HepG2 (cell line): Measurements from ENCODE around the gene BACH2. TPM values are rescaled to one million over a fixed set of nuclear protein-coding genes. Genes with fewer than 3 reads are reported as not detected.
A peak's percentile ranks its signal among the peaks of the same experiment; 100 is the strongest.

Experiments
- ATAC-seq: fragments of 200-7000 bp; cut with Tn5 transposase; 3 replicates; pipeline ENCODE4 v1.9.1; 2020; ENCODE audit warnings: mild to moderate bottlenecking, moderate library complexity
- Bru-seq: library from RNA; stranded (reverse); fragments of 400-500 nt; gene quantifications from one replicate; lab custom pipeline; 2021; lab: Mats Ljungman, UMichigan
- BruChase-seq, 2 experiments: library from RNA; stranded (reverse); fragments of 400-500 nt; gene quantifications; one replicate each; lab custom pipeline; 2021; lab: Mats Ljungman, UMichigan
- BruUV-seq: library from RNA; stranded (reverse); fragments of 400-500 nt; replicated peaks from 2 replicates; lab custom pipeline; 2021; lab: Mats Ljungman, UMichigan
- CTCF ChIA-PET: fragments of 300-600 bp; formaldehyde crosslinking; extraction: SDS; loops from one replicate; lab custom pipeline; 2021; ENCODE audit warnings: low total read pairs, inconsistent platforms, low intra/inter-chr PET ratio; lab: Yijun Ruan, JAX
- POLR2A ChIA-PET: fragments of 350-600 bp; sonication (Branson Sonifier 250); formaldehyde crosslinking; loops from one replicate; lab custom pipeline; 2020; ENCODE audit warnings: antibody characterized with exemption, inconsistent platforms; lab: Yijun Ruan, JAX
- DNase-seq: peaks from one replicate; pipeline ENCODE4 v3.0.0-alpha.2; 2015; ENCODE audit warnings: low spot score
- FAIRE-seq: peaks from 3 replicates; lab custom pipeline; 2011; peaks lifted over from hg19 to GRCh38; lab: Jason Lieb, UNC
- H2AFZ ChIP-seq: one replicate; pipeline ENCODE4 v1.6.1; 2011; ENCODE audit warnings: low read length, inconsistent platforms
- H3K27ac ChIP-seq: fragments of 300-600 bp; 3 replicates; pipeline ENCODE4 v1.8.0; 2011; ENCODE audit warnings: mixed run types, mild to moderate bottlenecking, mixed read lengths, low read length, inconsistent platforms; ENCODE audit not compliant: insufficient read depth; ENCODE audit errors: extremely low read length
- H3K27me3 ChIP-seq, 2 experiments: fragments of 200-600 bp in 1 of 2; 2 replicates in 1 of 2; 3 replicates in 1 of 2; pipeline versions ENCODE4 v1.6.0 to v1.8.0; 2011; ENCODE audit warnings: low read length in 2 of 2, mild to moderate bottlenecking in 2 of 2, moderate library complexity in 2 of 2, inconsistent platforms in 1 of 2; ENCODE audit not compliant: insufficient read depth in 2 of 2, control insufficient read depth in 1 of 2
- H3K36me3 ChIP-seq, 2 experiments: fragments of 200-600 bp in 1 of 2; replicated peaks in 1 of 2; 2 replicates in 1 of 2; 3 replicates in 1 of 2; pipeline versions ENCODE4 v1.5.1 to v1.8.0; 2011; ENCODE audit warnings: low read length in 2 of 2, inconsistent platforms in 1 of 2; ENCODE audit not compliant: insufficient read depth in 2 of 2, control insufficient read depth in 1 of 2
- H3K4me1 ChIP-seq: 2 replicates; pipeline ENCODE4 v1.5.1; 2012; ENCODE audit warnings: low read length, inconsistent platforms; ENCODE audit not compliant: insufficient read depth
- H3K4me2 ChIP-seq: 2 replicates; pipeline ENCODE4 v1.6.0; 2011; ENCODE audit warnings: low read depth, low read length, inconsistent platforms
- H3K4me3 ChIP-seq, 3 experiments: fragments of 200-600 bp in 1 of 3; sonication (generic), shearing (Covaris generic) in 1 of 3; replicated peaks in 1 of 3; 2 replicates each; pipeline ENCODE4 v1.5.1; 2011 to 2016; ENCODE audit warnings: low read length in 3 of 3, inconsistent platforms in 2 of 3, low read depth in 2 of 3, mild to moderate bottlenecking in 2 of 3, control low read depth in 1 of 3, mixed read lengths in 1 of 3; ENCODE audit not compliant: insufficient read depth in 1 of 3
- H3K79me2 ChIP-seq: one replicate; pipeline ENCODE4 v1.6.1; 2011; ENCODE audit warnings: low read length, inconsistent platforms; ENCODE audit not compliant: insufficient read depth
- H3K9ac ChIP-seq: 2 replicates; pipeline ENCODE4 v1.6.0; 2011; ENCODE audit warnings: mild to moderate bottlenecking, low read depth, low read length, inconsistent platforms; ENCODE audit not compliant: insufficient read depth
- H3K9me3 ChIP-seq: 2 replicates; pipeline ENCODE4 v1.5.1; 2012; ENCODE audit warnings: mild to moderate bottlenecking, low read length
- H4K20me1 ChIP-seq: 2 replicates; pipeline ENCODE4 v1.6.0; 2011; ENCODE audit warnings: inconsistent platforms, mild to moderate bottlenecking, low read length, moderate library complexity; ENCODE audit not compliant: insufficient read depth
- CREB1 ChIP-seq, 2 experiments: fragments of 450-650 bp in 1 of 2; IDR thresholded peaks; 2 replicates each; pipeline ENCODE4 v1.6.1; 2016 to 2017; ENCODE audit warnings: control low read depth in 1 of 2, mild to moderate bottlenecking in 1 of 2, missing compliant biosample characterization in 1 of 2, missing genetic modification characterization in 1 of 2
- FOXA3 ChIP-seq: IDR thresholded peaks from 2 replicates; pipeline ENCODE4 v1.6.1; 2016; ENCODE audit warnings: missing genetic modification reagents, missing compliant biosample characterization
- GABPB1 ChIP-seq: IDR thresholded peaks from 2 replicates; pipeline ENCODE4 v1.6.1; 2016; ENCODE audit warnings: mild to moderate bottlenecking, missing genetic modification reagents, moderate library complexity, missing compliant biosample characterization
- HNRNPLL ChIP-seq: fragments of 200-400 bp; formaldehyde crosslinking; IDR thresholded peaks from 2 replicates; pipeline ENCODE4 v1.6.1; 2017; ENCODE audit warnings: mild to moderate bottlenecking, low read depth, low read length; ENCODE audit not compliant: poor library complexity, severe bottlenecking
- HOXA3 ChIP-seq: sonication (generic); formaldehyde crosslinking; IDR thresholded peaks from 2 replicates; pipeline ENCODE4 v1.5.0; 2020; ENCODE audit warnings: missing genetic modification reagents
- PHF8 ChIP-seq: sonication (generic); formaldehyde crosslinking; IDR thresholded peaks from 2 replicates; pipeline ENCODE4 v1.5.0; 2020; ENCODE audit warnings: missing genetic modification reagents
- ZNF282 ChIP-seq: fragments of 450-650 bp; IDR thresholded peaks from 2 replicates; pipeline ENCODE4 v1.6.1; 2018; ENCODE audit not compliant: partially characterized antibody
- ZNF777 ChIP-seq: sonication (generic); formaldehyde crosslinking; IDR thresholded peaks from 2 replicates; pipeline ENCODE4 v1.4.0; 2020; ENCODE audit warnings: missing genetic modification reagents
- ZSCAN12 ChIP-seq: sonication (generic); formaldehyde crosslinking; IDR thresholded peaks from 2 replicates; pipeline ENCODE4 v1.9.0; 2021; ENCODE audit warnings: mild to moderate bottlenecking, missing genetic modification reagents
- WGBS: methylation state at CpG from one replicate; pipeline ENCODE4 v1.1.6; 2017; ENCODE audit warnings: low lambda C conversion rate; 5-methylcytosine and 5-hydroxymethylcytosine counted together
- in situ Hi-C: cut with HindIII; loops from 2 replicates; pipeline ENCODE4 v1.10.0; 2017; ENCODE audit warnings: low pct_unique_long_range_greater_than_20kb; ENCODE audit not compliant: extremely low pct_ligation_motif_present
- intact Hi-C: fragments of 100-400 bp; cut with micrococcal nuclease; formaldehyde crosslinking; loops from one replicate; pipeline ENCODE4 v1.10.0; 2022; ENCODE audit not compliant: unreplicated experiment
- long read RNA-seq, 2 experiments: library from RNA in 1 of 2; library from polyadenylated mRNA in 1 of 2; stranded (forward) in 1 of 2; unstranded in 1 of 2; transcript quantifications; one replicate each; pipeline ENCODE4 v2.0.0, GENCODE V29; 2019 to 2022
- polyA minus RNA-seq, 3 experiments: library from RNA; depleted of rRNA, polyadenylated mRNA; stranded (reverse); fragments of >200 nt; gene quantifications; 2 replicates each; pipeline ENCODE4 v1.2.3, GENCODE V29; 2011; ENCODE audit warnings: low replicate concordance in 1 of 3
- polyA plus RNA-seq, 8 experiments: library from polyadenylated mRNA; depleted of rRNA in 3 of 8; stranded (reverse) in 7 of 8; unstranded in 1 of 8; fragments of >200 nt; fragmentation: Illumina TruSeq in 4 of 8; extraction: Trizol in 4 of 8; gene quantifications; 2 replicates each; pipeline versions ENCODE4 v1.2.1 to v1.2.3, GENCODE V29; 2011 to 2016; ENCODE audit warnings: low read depth in 4 of 8, missing spikeins in 1 of 8, mixed read lengths in 1 of 8; ENCODE audit not compliant: insufficient read depth in 1 of 8
- total RNA-seq, 5 experiments: library from RNA; depleted of rRNA; stranded (reverse); fragments of >200 nt; fragmentation: Illumina TruSeq; extraction: Trizol; gene quantifications; 2 replicates each; pipeline ENCODE4 v1.2.3, GENCODE V29; 2016; ENCODE audit warnings: low read depth in 1 of 5
- TF ChIP-seq, protein P1 (sequence below): IDR thresholded peaks from 2 replicates; pipeline ENCODE4 v1.6.1; 2016; ENCODE audit warnings: mild to moderate bottlenecking
- TF ChIP-seq, protein P2 (sequence below): sonication (generic); formaldehyde crosslinking; IDR thresholded peaks from 2 replicates; pipeline ENCODE4 v1.8.0; 2022; ENCODE audit warnings: mild to moderate bottlenecking, missing genetic modification reagents, moderate library complexity

The BACH2 gene
- total RNA-seq (2016; rRNA removed; fragmentation: Illumina TruSeq; extraction: Trizol) (not detected in 2 replicates), polyA plus RNA-seq (2011; rRNA removed) (0.01 TPM in 1 of 2 replicates, not detected in the other), polyA minus RNA-seq (2011; rRNA and poly(A)+ RNA removed; ENCODE audit: low replicate concordance) (0.02 TPM in 1 of 2 replicates, not detected in the other), Bru-seq, nascent RNA (percentile 14 among the genes with signal in this experiment), BruChase-seq, experiment 1, labeled RNA remaining after a 6-hour chase (percentile 8 among the genes with signal in this experiment), BruChase-seq, experiment 2, labeled RNA remaining after a 2-hour chase (percentile 11 among the genes with signal in this experiment)
- not detected in 2 replicates for total RNA-seq (2016; cell fraction: cytosol; rRNA removed; fragmentation: Illumina TruSeq; extraction: Trizol; ENCODE audit: low read depth)
- total RNA-seq (2016; cell fraction: insoluble cytoplasmic fraction; rRNA removed; fragmentation: Illumina TruSeq; extraction: Trizol), result not detected in 2 replicates
- not detected in 2 replicates for total RNA-seq (2016; cell fraction: membrane; rRNA removed; fragmentation: Illumina TruSeq; extraction: Trizol)
- not detected in 2 replicates for total RNA-seq (2016; cell fraction: nucleus; rRNA removed; fragmentation: Illumina TruSeq; extraction: Trizol)
- 0.01 TPM in 1 of 2 replicates, not detected in the other for polyA plus RNA-seq (2011; cell fraction: cytosol; rRNA removed)
- 0.24 TPM in 1 of 2 replicates, not detected in the other for polyA plus RNA-seq (2011; cell fraction: nucleus; rRNA removed)
- polyA plus RNA-seq (2012), result 0.07 TPM in 1 of 2 replicates, not detected in the other
- not detected in 2 replicates for polyA plus RNA-seq (2016; cell fraction: cytosol; fragmentation: Illumina TruSeq; extraction: Trizol; ENCODE audit: low read depth)
- not detected in 2 replicates for polyA plus RNA-seq (2016; cell fraction: insoluble cytoplasmic fraction; fragmentation: Illumina TruSeq; extraction: Trizol; ENCODE audit: low read depth)
- not detected in 2 replicates for polyA plus RNA-seq (2016; cell fraction: membrane; fragmentation: Illumina TruSeq; extraction: Trizol; ENCODE audit: low read depth)
- polyA plus RNA-seq (2016; cell fraction: nucleus; fragmentation: Illumina TruSeq; extraction: Trizol; ENCODE audit: insufficient read depth, low read depth), result not detected in 2 replicates
- not detected in 2 replicates for polyA minus RNA-seq (2011; cell fraction: cytosol; rRNA and poly(A)+ RNA removed)
- polyA minus RNA-seq (2011; cell fraction: nucleus; rRNA and poly(A)+ RNA removed), result under 0.01 and 0.13 TPM in 2 replicates
- long read RNA-seq, experiment 1, result 0 reads
- long read RNA-seq, experiment 2, result 0 reads

DNA sequence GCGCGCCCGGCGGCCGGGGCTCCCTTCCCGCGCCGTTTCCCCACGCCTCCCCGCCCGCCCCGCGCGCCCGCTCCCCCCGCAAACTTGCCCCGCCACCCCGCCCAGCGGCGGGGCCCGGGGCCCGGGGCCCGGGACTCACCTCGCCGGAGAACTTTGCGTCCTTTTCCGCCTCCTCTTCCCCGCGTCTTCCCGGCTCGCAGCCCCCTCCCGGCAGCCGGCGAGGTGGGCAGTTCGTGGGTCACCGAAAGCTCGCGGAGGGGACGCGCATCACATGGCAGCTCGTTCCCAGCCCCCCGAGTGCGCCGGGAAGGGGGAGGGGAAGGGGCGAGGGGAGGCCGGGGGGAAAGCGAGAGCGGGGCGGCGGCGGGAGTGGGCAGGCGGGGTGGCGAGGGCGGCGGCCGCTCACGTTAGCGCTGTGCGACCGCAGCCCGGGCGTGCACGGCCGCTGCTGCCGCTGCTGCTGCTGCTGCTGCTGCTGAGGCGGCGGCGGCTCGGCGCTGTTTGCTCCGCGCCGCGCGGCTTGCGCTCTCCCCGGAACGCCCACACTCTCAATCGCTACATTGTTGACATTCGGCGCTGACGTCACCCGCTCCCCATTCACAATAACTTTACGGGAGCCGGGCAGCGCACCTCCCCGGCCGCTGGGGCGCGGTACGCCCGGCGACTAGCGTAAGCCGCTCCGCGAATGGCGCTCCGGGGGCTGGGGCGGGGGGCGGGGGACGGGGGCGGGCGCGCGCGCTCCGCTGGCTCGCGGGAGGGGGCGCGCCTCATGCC, at the start of gene BACH2:
Gene BACH2 (minus strand): TSS at position 503 of the 774 bp plus-strand sequence. CDS start 287,999 bp downstream, outside the sequence.
- H2AFZ ChIP-seq, result no peak within 1 kb of the TSS
- ChIA-PET CTCF (no interaction called here), POLR2A (no interaction called here)
- H3K27ac ChIP-seq, result no peak within 1 kb of the TSS
- no peaks in the 10 kb centered on the region for H3K36me3 ChIP-seq
- FAIRE-seq (no peak), ATAC-seq (peak; percentile 86), DNase-seq (peak; percentile 73)
- H3K4me3 ChIP-seq, result peak within 1 kb of the TSS; percentile 40 to 61 (median 56); a peak in 4 of 6 replicates
- peaks cover 8 to 68% of the 10 kb centered on the region in 2 experiments for H3K27me3 ChIP-seq
- under 1% methylated on average over 21 of the region's 112 CpGs for WGBS
- H3K9ac ChIP-seq, result no peak within 1 kb of the TSS
- no peaks in the 10 kb centered on the region for H3K79me2 ChIP-seq
- in situ Hi-C loops (loop anchor here (25.0 kb wide), 1 partner anchor 191 kb away; no protein-coding TSS in a partner anchor), intact Hi-C loops (loop anchor here (5.0 kb wide), 1 partner anchor 186 kb away; no protein-coding TSS in a partner anchor)
- peak within 1 kb of the TSS; percentile 76 for H3K4me2 ChIP-seq
- no peaks in the 10 kb centered on the region for H4K20me1 ChIP-seq
- H3K9me3 ChIP-seq, result no peaks in the 10 kb centered on the region
- H3K4me1 ChIP-seq, result peaks cover 16% of the 10 kb centered on the region
- BruUV-seq, result no TSS peak
- no peak for TF ChIP-seq ZSCAN12
- TF ChIP-seq HOXA3 (CRISPR knock-in tag), result peak; percentile 43; the same call in 1 of the 2 replicates
- no peak for TF ChIP-seq ZNF777 (CRISPR knock-in tag)
- TF ChIP-seq, protein P1, sequence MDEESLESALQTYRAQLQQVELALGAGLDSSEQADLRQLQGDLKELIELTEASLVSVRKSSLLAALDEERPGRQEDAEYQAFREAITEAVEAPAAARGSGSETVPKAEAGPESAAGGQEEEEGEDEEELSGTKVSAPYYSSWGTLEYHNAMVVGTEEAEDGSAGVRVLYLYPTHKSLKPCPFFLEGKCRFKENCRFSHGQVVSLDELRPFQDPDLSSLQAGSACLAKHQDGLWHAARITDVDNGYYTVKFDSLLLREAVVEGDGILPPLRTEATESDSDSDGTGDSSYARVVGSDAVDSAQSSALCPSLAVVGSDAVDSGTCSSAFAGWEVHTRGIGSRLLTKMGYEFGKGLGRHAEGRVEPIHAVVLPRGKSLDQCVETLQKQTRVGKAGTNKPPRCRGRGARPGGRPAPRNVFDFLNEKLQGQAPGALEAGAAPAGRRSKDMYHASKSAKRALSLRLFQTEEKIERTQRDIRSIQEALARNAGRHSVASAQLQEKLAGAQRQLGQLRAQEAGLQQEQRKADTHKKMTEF (CRISPR knock-in tag), result no peak
- TF ChIP-seq CREB1 (IDR thresholded peaks at IDR 0.05), result peak; percentile 87
- peak; percentile 44; the same call in 1 of the 2 replicates for TF ChIP-seq CREB1 (CRISPR knock-in tag; IDR thresholded peaks at IDR 0.05)
- peak; percentile 98 for TF ChIP-seq HNRNPLL
- 0 out of 2 replicates have a peak, but pooled peaks have one; percentile 21 for TF ChIP-seq PHF8 (CRISPR knock-in tag)
- TF ChIP-seq, protein P2, sequence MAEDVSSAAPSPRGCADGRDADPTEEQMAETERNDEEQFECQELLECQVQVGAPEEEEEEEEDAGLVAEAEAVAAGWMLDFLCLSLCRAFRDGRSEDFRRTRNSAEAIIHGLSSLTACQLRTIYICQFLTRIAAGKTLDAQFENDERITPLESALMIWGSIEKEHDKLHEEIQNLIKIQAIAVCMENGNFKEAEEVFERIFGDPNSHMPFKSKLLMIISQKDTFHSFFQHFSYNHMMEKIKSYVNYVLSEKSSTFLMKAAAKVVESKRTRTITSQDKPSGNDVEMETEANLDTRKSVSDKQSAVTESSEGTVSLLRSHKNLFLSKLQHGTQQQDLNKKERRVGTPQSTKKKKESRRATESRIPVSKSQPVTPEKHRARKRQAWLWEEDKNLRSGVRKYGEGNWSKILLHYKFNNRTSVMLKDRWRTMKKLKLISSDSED (CRISPR knock-in tag), result no peak
- TF ChIP-seq ZNF282, result no peak
- peak; percentile 45; the same call in 1 of the 2 replicates for TF ChIP-seq FOXA3 (CRISPR knock-in tag)
- TF ChIP-seq GABPB1 (CRISPR knock-in tag), result peak; percentile 48; the same call in 1 of the 2 replicates
